ENCODE results near the gene LTA.

LTA gene

DNA sequence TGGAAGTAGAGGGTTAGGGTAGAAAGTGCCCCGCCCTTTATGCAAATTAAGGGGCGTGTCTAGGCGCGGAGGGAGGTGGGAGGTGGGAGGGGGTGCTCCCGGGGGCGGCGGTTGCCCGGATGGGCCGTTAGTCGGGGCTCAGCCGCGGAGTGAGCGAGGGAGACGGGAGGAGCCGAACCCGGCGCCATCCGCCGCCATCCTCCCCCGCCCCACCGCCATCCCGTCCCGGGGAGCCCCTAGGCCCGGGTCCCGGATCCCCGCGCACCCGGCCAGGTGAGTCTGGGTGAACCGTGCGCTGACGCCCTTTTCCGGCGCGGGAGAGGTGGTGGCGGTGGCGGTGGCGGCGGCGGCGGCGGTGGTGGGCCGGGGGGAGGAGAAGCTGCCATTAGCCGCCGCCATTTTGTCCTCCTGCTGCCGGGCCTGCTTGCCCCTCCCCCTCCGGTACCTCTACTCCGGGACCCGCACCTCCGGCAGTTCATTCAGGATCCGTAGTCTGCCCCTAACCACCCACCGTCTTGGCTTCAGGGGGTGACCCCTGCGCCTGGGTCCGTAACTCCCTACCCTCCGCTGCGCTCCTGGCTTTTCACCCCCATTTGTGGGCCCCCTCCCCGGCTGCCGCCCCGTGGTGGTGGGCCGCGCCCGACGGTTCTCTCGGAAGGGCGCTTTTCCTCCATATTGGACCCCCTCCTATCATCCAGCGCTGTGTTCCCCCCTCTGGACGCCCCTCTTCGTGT lies 48.7 kb downstream of the LTA start, which contains the start of gene PRRC2A:
TSS of gene PRRC2A (plus strand) at position 130 of the 734 bp plus-strand sequence. CDS start 2,075 bp downstream, outside the sequence.
- peak within 1 kb of the TSS; percentile 97 for H2BK15ac ChIP-seq (ENCODE audit: low read depth, poor library complexity, severe bottlenecking)
- H2AFZ ChIP-seq (ENCODE audit: low read depth, low read length), result peak within 1 kb of the TSS; percentile 61
- peak within 1 kb of the TSS; percentile 98 for H2BK120ac ChIP-seq (ENCODE audit: low read depth, low read length)
- H4K91ac ChIP-seq (ENCODE audit: low read length), result peak within 1 kb of the TSS; percentile 98
- under 1% methylated on average over 39 of the region's 67 CpGs for WGBS
- peak within 1 kb of the TSS; percentile 95 for H3K9ac ChIP-seq (ENCODE audit: low read length)
- peak within 1 kb of the TSS; percentile 96 for H4K8ac ChIP-seq (ENCODE audit: low read length)
- H3K14ac ChIP-seq (ENCODE audit: low read length in 2 of 2), result peak within 1 kb of the TSS; percentile 86 to 97
- H3K36me3 ChIP-seq (ENCODE audit: control insufficient read depth in 1 of 2, insufficient read depth in 2 of 2, low read depth in 1 of 2, low read length in 2 of 2), result peaks cover 29 to 31% of the 10 kb centered on the region in 2 experiments
- peaks cover 10% of the 10 kb centered on the region for H3K4me1 ChIP-seq (ENCODE audit: control insufficient read depth, insufficient read depth, low read depth, low read length)
- H3K9me3 ChIP-seq (ENCODE audit: control insufficient read depth, low read length), result no peaks in the 10 kb centered on the region
- peak within 1 kb of the TSS; percentile 79 to 93 for H3K23ac ChIP-seq (ENCODE audit: low read length in 2 of 2)
- peak within 1 kb of the TSS; percentile 99 for H3K18ac ChIP-seq (ENCODE audit: low read depth in 1 of 2, low read length in 2 of 2)
- peak within 1 kb of the TSS; percentile 91 for H2BK5ac ChIP-seq (ENCODE audit: low read depth, low read length, poor library complexity, severe bottlenecking)
- peak within 1 kb of the TSS; percentile 99 for H3K4ac ChIP-seq (ENCODE audit: low read depth in 1 of 2, low read length in 2 of 2)
- peak within 1 kb of the TSS; percentile 66 to 83 for H2BK12ac ChIP-seq (ENCODE audit: low read length in 2 of 2)
- DNase-seq, result no peak
- peak within 1 kb of the TSS; percentile 98 for H2AK5ac ChIP-seq (ENCODE audit: low read length, severe bottlenecking)
- peaks cover 0 to 3% of the 10 kb centered on the region in 2 experiments for H3K27me3 ChIP-seq (ENCODE audit: control insufficient read depth in 1 of 2, insufficient read depth in 1 of 2, low read length in 2 of 2)
- H3K4me2 ChIP-seq (ENCODE audit: low read length, poor library complexity, severe bottlenecking), result peak within 1 kb of the TSS; percentile 86
- peak within 1 kb of the TSS; percentile 98 for H3K27ac ChIP-seq (ENCODE audit: low read length, poor library complexity, severe bottlenecking)
- peaks cover 7% of the 10 kb centered on the region for H3K79me1 ChIP-seq (replicated peaks; ENCODE audit: low read length, poor library complexity, severe bottlenecking)
- H3K4me3 ChIP-seq (ENCODE audit: insufficient read depth in 1 of 2, low read depth in 1 of 2, low read length in 2 of 2), result peak within 1 kb of the TSS; percentile 92 to 93

DNA sequence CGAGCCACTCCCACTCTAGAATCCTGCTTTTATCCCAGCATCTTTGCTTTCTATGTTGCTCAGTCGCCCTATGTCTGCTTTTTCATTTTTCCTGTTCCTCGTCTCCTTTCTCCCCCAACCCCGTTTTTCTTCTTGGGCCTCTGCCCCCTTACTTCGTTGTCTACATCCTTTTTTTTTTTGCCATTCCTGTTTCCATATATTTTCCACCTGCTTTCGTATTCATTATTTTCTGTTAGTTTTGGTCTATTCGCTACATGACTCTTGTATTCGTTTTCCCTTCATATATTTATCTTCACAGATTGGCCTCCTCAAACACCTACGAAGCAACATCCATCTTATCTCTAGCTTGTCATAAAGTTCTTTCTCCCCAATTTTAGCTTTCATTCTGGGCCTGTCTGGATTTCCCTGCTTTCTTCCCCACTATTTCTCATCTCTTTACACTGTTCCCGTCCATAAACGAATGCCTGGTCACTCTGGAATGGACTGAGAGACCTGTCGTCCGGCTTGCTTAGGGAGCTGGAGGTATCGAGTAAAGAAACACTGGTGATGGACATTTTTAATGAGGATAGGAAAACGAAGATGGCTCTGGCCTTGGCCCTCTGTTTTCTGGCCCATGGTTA lies 49.3 kb downstream of the LTA start:
- DNase-seq, result peak; percentile 24
- Histone ChIP-seq H2BK12ac (ENCODE audit: low read length in 2 of 2) (peak overlapping the region in 1 of 2 experiments; percentile 66), H3K4me1 (ENCODE audit: control insufficient read depth, insufficient read depth, low read depth, low read length) (peaks cover 10% of the 10 kb centered on the region)

DNA sequence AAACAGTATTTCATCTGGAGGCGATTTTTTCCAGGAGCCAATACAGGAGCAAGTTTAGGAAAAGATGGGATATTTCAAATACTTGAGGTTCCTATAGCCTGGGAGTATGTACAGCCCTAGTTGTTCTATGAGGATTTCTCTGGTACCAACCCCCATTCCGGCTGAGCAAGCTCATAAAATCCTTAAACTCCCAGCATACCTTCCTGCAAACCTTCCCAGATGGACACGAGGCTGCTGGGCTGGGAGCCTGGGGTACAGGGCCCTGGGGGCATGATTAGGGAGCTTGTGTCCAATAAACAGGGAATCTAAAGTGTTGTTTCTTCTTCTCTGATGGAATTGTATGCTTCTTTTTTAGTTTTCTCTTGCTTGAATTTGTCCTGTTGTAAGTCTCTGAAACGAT lies 49.9 kb downstream of the LTA start:
- no peaks in the 10 kb centered on the region for H3K27me3 ChIP-seq (ENCODE audit: control insufficient read depth in 1 of 2, insufficient read depth in 1 of 2, low read length in 2 of 2)
- H3K4me2 ChIP-seq (ENCODE audit: low read length, poor library complexity, severe bottlenecking), result peak overlapping the region; percentile 48
- H4K91ac ChIP-seq (ENCODE audit: low read length), result no peak overlapping the region
- H3K27ac ChIP-seq (ENCODE audit: low read length, poor library complexity, severe bottlenecking), result peak overlapping the region; percentile 97
- no peak overlapping the region for H3K23ac ChIP-seq (ENCODE audit: low read length in 2 of 2)
- no peak overlapping the region for H2AFZ ChIP-seq (ENCODE audit: low read depth, low read length)
- H3K14ac ChIP-seq (ENCODE audit: low read length in 2 of 2), result no peak overlapping the region
- no peak overlapping the region for H4K8ac ChIP-seq (ENCODE audit: low read length)
- no peak overlapping the region for H2BK12ac ChIP-seq (ENCODE audit: low read length in 2 of 2)
- peak overlapping the region in 1 of 2 experiments; percentile 32 for H3K4ac ChIP-seq (ENCODE audit: low read depth in 1 of 2, low read length in 2 of 2)
- no peaks in the 10 kb centered on the region for H3K9me3 ChIP-seq (ENCODE audit: control insufficient read depth, low read length)
- peak overlapping the region; percentile 95 for H3K9ac ChIP-seq (ENCODE audit: low read length)
- H2BK5ac ChIP-seq (ENCODE audit: low read depth, low read length, poor library complexity, severe bottlenecking), result no peak overlapping the region
- no peak overlapping the region for H2BK120ac ChIP-seq (ENCODE audit: low read depth, low read length)
- H3K4me3 ChIP-seq (ENCODE audit: insufficient read depth in 1 of 2, low read depth in 1 of 2, low read length in 2 of 2), result peak overlapping the region; percentile 23 to 93
- peaks cover 10% of the 10 kb centered on the region for H3K4me1 ChIP-seq (ENCODE audit: control insufficient read depth, insufficient read depth, low read depth, low read length)
- DNase-seq, result peak; percentile 24
- H3K79me1 ChIP-seq (replicated peaks; ENCODE audit: low read length, poor library complexity, severe bottlenecking), result peaks cover 7% of the 10 kb centered on the region
- WGBS, result 39% methylated on average over 2 of the region's 4 CpGs
- H2AK5ac ChIP-seq (ENCODE audit: low read length, severe bottlenecking), result no peak overlapping the region
- H3K18ac ChIP-seq (ENCODE audit: low read depth in 1 of 2, low read length in 2 of 2), result no peak overlapping the region
- H2BK15ac ChIP-seq (ENCODE audit: low read depth, poor library complexity, severe bottlenecking), result no peak overlapping the region
- peaks cover 41 to 44% of the 10 kb centered on the region in 2 experiments for H3K36me3 ChIP-seq (ENCODE audit: control insufficient read depth in 1 of 2, insufficient read depth in 2 of 2, low read depth in 1 of 2, low read length in 2 of 2)

More for the DNA sequence above, 49.3 kb downstream of the LTA start:
- Histone ChIP-seq H4K8ac (ENCODE audit: low read length) (peak overlapping the region; percentile 75), H3K36me3 (ENCODE audit: control insufficient read depth in 1 of 2, insufficient read depth in 2 of 2, low read depth in 1 of 2, low read length in 2 of 2) (peaks cover 36 to 38% of the 10 kb centered on the region in 2 experiments), H4K91ac (ENCODE audit: low read length) (peak overlapping the region; percentile 98), H3K23ac (ENCODE audit: low read length in 2 of 2) (peak overlapping the region; percentile 79 to 93), H2AK5ac (ENCODE audit: low read length, severe bottlenecking) (peak overlapping the region; percentile 98), H3K9me3 (ENCODE audit: control insufficient read depth, low read length) (no peaks in the 10 kb centered on the region), H3K14ac (ENCODE audit: low read length in 2 of 2) (peak overlapping the region; percentile 86 to 97), H3K4me3 (ENCODE audit: insufficient read depth in 1 of 2, low read depth in 1 of 2, low read length in 2 of 2) (peak overlapping the region; percentile 92 to 93), H2BK15ac (ENCODE audit: low read depth, poor library complexity, severe bottlenecking) (peak overlapping the region; percentile 97), H3K4ac (ENCODE audit: low read depth in 1 of 2, low read length in 2 of 2) (peak overlapping the region; percentile 99), H2BK5ac (ENCODE audit: low read depth, low read length, poor library complexity, severe bottlenecking) (peak overlapping the region; percentile 88), H3K79me1 (replicated peaks; ENCODE audit: low read length, poor library complexity, severe bottlenecking) (peaks cover 7% of the 10 kb centered on the region), H3K27me3 (ENCODE audit: control insufficient read depth in 1 of 2, insufficient read depth in 1 of 2, low read length in 2 of 2) (peaks cover 0 to 1% of the 10 kb centered on the region in 2 experiments), H2BK120ac (ENCODE audit: low read depth, low read length) (peak overlapping the region; percentile 98), H3K27ac (ENCODE audit: low read length, poor library complexity, severe bottlenecking) (peak overlapping the region; percentile 97), H3K18ac (ENCODE audit: low read depth in 1 of 2, low read length in 2 of 2) (peak overlapping the region; percentile 99), H3K4me2 (ENCODE audit: low read length, poor library complexity, severe bottlenecking) (peak overlapping the region; percentile 48), H2AFZ (ENCODE audit: low read depth, low read length) (no peak overlapping the region), H3K9ac (ENCODE audit: low read length) (peak overlapping the region; percentile 95)
- 2% methylated on average over 15 of the region's 15 CpGs for WGBS

DNA sequence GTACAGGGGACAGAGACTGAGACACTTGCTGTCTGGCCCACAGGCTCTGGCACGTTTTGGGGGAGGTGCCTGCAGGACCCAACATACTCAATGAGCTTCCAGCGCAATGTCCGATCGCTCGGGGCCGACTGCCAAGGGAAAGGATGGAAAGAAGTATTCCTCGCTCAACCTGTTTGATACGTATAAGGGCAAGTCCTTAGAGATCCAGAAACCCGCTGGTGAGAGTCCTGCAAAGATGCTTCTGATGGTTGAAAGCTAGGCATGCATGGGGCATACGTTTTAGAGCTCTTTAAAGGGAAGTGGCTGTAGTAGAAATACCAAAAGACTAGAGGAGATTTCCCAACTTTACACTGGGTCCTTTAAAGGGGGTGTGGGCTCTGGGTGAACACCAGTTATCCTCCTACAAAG lies 50.6 kb downstream of the LTA start:
- no peak overlapping the region for H2BK12ac ChIP-seq (ENCODE audit: low read length in 2 of 2)
- peaks cover 7% of the 10 kb centered on the region for H3K79me1 ChIP-seq (replicated peaks; ENCODE audit: low read length, poor library complexity, severe bottlenecking)
- H3K14ac ChIP-seq (ENCODE audit: low read length in 2 of 2), result no peak overlapping the region
- H4K91ac ChIP-seq (ENCODE audit: low read length), result no peak overlapping the region
- H3K18ac ChIP-seq (ENCODE audit: low read depth in 1 of 2, low read length in 2 of 2), result no peak overlapping the region
- H3K9ac ChIP-seq (ENCODE audit: low read length), result peak overlapping the region; percentile 95
- no peak overlapping the region for H2BK120ac ChIP-seq (ENCODE audit: low read depth, low read length)
- H3K4me2 ChIP-seq (ENCODE audit: low read length, poor library complexity, severe bottlenecking), result peak overlapping the region; percentile 48
- H3K27ac ChIP-seq (ENCODE audit: low read length, poor library complexity, severe bottlenecking), result no peak overlapping the region
- WGBS, result 90% methylated on average over 10 of the region's 10 CpGs
- peaks cover 47 to 51% of the 10 kb centered on the region in 2 experiments for H3K36me3 ChIP-seq (ENCODE audit: control insufficient read depth in 1 of 2, insufficient read depth in 2 of 2, low read depth in 1 of 2, low read length in 2 of 2)
- no peaks in the 10 kb centered on the region for H3K27me3 ChIP-seq (ENCODE audit: control insufficient read depth in 1 of 2, insufficient read depth in 1 of 2, low read length in 2 of 2)
- peak overlapping the region in 1 of 2 experiments; percentile 93 for H3K4me3 ChIP-seq (ENCODE audit: insufficient read depth in 1 of 2, low read depth in 1 of 2, low read length in 2 of 2)
- DNase-seq, result no peak
- no peak overlapping the region for H3K23ac ChIP-seq (ENCODE audit: low read length in 2 of 2)
- H2AK5ac ChIP-seq (ENCODE audit: low read length, severe bottlenecking), result peak overlapping the region; percentile 33
- H3K4ac ChIP-seq (ENCODE audit: low read depth in 1 of 2, low read length in 2 of 2), result no peak overlapping the region
- H2AFZ ChIP-seq (ENCODE audit: low read depth, low read length), result no peak overlapping the region
- H3K9me3 ChIP-seq (ENCODE audit: control insufficient read depth, low read length), result no peaks in the 10 kb centered on the region
- no peak overlapping the region for H2BK5ac ChIP-seq (ENCODE audit: low read depth, low read length, poor library complexity, severe bottlenecking)
- peaks cover 10% of the 10 kb centered on the region for H3K4me1 ChIP-seq (ENCODE audit: control insufficient read depth, insufficient read depth, low read depth, low read length)
- H4K8ac ChIP-seq (ENCODE audit: low read length), result no peak overlapping the region
- H2BK15ac ChIP-seq (ENCODE audit: low read depth, poor library complexity, severe bottlenecking), result no peak overlapping the region
